Measurements from ENCODE around the gene NT5DC2.

Gene NT5DC2

DNA sequence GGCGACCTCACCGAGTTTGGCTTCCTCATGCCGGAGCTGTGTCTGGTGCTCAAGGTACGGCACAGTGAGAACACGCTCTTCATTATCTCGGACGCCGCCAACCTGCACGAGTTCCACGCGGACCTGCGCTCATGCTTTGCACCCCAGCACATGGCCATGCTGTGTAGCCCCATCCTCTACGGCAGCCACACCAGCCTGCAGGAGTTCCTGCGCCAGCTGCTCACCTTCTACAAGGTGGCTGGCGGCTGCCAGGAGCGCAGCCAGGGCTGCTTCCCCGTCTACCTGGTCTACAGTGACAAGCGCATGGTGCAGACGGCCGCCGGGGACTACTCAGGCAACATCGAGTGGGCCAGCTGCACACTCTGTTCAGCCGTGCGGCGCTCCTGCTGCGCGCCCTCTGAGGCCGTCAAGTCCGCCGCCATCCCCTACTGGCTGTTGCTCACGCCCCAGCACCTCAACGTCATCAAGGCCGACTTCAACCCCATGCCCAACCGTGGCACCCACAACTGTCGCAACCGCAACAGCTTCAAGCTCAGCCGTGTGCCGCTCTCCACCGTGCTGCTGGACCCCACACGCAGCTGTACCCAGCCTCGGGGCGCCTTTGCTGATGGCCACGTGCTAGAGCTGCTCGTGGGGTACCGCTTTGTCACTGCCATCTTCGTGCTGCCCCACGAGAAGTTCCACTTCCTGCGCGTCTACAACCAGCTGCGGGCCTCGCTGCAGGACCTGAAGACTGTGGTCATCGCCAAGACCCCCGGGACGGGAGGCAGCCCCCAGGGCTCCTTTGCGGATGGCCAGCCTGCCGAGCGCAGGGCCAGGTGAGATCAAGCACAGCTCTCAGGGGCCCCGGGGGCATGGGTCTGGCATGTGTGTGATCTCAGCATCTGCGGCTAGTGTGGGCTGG is 45.6 kb downstream of the NT5DC2 start:
- ATAC-seq, result no peak
- DNase-seq, result no peak

DNA sequence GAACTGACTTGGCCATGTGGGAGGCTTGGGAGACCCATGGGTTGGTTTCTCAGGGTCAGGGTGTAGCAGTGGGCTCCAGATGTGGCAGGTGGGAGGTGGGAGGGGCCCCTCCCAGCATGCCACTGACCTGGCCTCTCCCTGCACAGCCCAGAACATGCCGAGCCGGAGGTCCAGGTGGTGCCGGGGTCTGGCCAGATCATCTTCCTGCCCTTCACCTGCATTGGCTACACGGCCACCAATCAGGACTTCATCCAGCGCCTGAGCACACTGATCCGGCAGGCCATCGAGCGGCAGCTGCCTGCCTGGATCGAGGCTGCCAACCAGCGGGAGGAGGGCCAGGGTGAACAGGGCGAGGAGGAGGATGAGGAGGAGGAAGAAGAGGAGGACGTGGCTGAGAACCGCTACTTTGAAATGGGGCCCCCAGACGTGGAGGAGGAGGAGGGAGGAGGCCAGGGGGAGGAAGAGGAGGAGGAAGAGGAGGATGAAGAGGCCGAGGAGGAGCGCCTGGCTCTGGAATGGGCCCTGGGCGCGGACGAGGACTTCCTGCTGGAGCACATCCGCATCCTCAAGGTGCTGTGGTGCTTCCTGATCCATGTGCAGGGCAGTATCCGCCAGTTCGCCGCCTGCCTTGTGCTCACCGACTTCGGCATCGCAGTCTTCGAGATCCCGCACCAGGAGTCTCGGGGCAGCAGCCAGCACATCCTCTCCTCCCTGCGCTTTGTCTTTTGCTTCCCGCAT is 46.4 kb downstream of the NT5DC2 start:
- ATAC-seq (no peak), DNase-seq (no peak)

- no peak for ATAC-seq
- no peak for DNase-seq
Observed at GRCh38 chr3:52484680-52485461, 48.8 kb downstream of the NT5DC2 start.

GRCh38 chr3:52483577-52484381 is 49.9 kb downstream of the NT5DC2 start:
- DNase-seq, result no peak
- ATAC-seq, result no peak

GRCh38 chr3:52483081-52483480 is 50.6 kb downstream of the NT5DC2 start:
- ATAC-seq (no peak), DNase-seq (no peak)

GRCh38 chr3:52481819-52482521 is 51.7 kb downstream of the NT5DC2 start:
- peak; percentile 32 for DNase-seq

GRCh38 chr3:52480768-52481715 is 52.6 kb downstream of the NT5DC2 start:
- DNase-seq, result no peak
- no peak for ATAC-seq

More at GRCh38 chr3:52481819-52482521, 51.7 kb downstream of the NT5DC2 start:
- no peak for ATAC-seq

GRCh38 chr3:52479877-52480575 is 53.6 kb downstream of the NT5DC2 start:
- ATAC-seq (no peak), DNase-seq (no peak)

GRCh38 chr3:52479037-52479876 is 54.4 kb downstream of the NT5DC2 start:
- no peak for DNase-seq
- ATAC-seq, result no peak

- DNase-seq (no peak), ATAC-seq (no peak)
Observed at GRCh38 chr3:52477796-52478095, 55.9 kb downstream of the NT5DC2 start.

DNA sequence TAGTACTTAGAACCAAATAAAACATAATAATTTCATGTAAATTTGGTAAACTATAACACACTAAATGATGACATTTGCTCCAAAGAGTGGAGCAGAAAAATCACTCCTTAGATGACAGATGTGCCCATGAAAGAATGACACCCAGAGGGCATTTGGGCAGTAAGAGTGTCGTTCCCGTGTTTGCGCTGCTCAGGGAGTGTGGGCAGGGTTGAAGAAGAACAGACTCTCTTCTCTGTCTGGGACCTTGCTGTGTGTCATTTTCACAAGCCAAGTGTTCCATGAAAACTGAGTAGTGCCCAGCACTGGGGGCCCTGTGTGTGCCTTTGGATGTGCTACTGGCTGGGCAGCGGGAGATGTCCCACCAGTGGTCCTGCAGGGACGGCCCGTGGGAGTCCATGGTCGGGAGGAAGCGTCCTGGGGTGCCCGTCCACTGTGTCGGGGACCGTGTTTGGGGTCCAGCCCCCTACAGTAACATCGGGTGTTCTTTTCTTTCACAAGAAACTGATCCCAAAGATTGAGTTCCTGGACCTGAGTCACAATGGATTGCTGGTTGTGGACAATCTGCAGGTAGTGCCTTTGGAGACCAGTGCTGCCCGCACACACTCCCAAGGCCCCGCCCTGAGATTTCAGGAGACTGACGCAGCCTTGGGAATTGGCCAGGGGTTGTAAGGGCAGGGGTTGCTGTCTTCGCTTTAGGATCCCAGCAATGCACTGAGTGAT is 56.4 kb downstream of the NT5DC2 start:
- DNase-seq (no peak), ATAC-seq (no peak)

All from stimulated activated naive CD8-positive, alpha-beta T cell treated with anti-CD3 and anti-CD28 coated beads, Interleukin-15, Interleukin-2, amounts not matched to agents 100 U/mL and 50 U/mL, for 24 hours (primary cell).